Measurements from ENCODE around the gene CATSPER4.

Gene CATSPER4

DNA sequence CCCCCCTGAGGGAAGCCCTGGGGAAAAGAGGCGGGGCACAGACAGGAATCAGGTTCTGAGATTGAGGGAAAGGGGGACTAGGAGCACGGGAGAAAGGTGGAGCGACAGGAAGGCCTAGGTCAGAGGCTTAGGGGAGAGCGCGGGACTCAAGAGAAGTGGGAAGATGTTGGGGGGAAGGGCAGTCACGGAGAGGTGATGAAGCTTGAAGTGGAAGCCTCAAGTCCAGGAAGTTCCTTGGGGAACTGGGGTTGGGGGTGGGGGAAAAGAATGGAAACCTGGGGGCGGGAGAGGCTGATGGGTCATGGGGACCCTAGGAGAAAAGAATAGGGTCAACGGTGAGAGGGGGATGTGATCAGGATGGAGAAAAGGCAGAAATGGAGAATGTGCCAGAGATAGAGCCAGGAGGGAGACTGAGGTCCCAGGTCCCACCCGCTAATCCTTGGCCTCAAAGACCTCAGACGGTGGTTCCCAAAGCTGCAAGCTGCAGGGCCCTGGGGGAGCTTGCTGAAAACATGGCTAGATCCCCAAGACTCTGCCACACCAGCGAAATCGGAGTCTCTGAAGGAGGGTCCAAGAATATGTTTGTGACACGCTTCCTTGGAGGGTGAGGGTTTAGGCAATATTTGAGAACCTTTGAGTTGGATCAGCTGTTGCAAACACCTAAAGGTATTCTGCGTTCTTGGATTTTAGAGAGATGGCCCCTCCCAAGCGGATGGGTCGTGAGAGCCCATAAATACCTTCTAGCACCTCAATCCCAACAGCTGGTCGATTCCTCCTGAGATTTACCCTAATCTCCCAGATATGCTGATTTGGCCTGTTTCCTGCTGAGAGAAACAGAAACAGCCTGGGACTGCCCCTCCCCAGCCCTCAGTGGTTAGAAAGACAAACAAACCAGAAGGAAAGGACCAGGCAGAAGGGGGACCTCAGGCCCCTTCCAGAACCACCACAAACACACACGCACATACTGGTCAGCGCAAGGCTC is 25.2 kb upstream of the CATSPER4 start:
- DNase-seq: no peak

- no peak for DNase-seq
Measured at GRCh38 chr1:26166719-26167281, 23.6 kb upstream of the CATSPER4 start.

GRCh38 chr1:26168410-26169197 is 21.8 kb upstream of the CATSPER4 start, which contains the start of gene C1orf232:
Gene C1orf232, minus strand, starts transcription at chr1:26168963. Its CDS starts 464 bp downstream, at chr1:26168499.
- no peak for DNase-seq

DNA sequence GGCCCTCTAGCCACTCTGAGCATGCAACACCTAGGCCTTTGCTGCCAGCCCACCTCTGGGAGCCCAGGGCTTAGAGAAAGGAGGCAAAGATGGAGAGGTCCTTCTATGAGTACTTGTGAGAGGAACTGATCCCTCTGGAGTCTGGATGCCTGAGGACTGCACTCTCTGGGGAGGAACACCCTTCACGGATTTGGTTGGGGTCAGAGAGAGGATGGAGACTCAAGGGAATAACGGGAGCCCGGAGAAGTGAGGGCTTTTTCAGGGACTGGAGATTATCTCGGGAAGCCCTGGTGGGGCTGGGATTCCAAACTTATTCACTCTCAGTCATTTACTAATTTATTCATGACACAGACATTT is 21.2 kb upstream of the CATSPER4 start:
- no peak for DNase-seq

- DNase-seq: peak; percentile 88
Measured at GRCh38 chr1:26169669-26170471, 20.5 kb upstream of the CATSPER4 start, which contains the start of gene ZNF593. Gene ZNF593, plus strand, starts transcription at chr1:26169908. Its CDS starts 76 bp downstream, at chr1:26169984.

GRCh38 chr1:26170472-26170821 is 20.0 kb upstream of the CATSPER4 start:
- no peak for DNase-seq

DNA sequence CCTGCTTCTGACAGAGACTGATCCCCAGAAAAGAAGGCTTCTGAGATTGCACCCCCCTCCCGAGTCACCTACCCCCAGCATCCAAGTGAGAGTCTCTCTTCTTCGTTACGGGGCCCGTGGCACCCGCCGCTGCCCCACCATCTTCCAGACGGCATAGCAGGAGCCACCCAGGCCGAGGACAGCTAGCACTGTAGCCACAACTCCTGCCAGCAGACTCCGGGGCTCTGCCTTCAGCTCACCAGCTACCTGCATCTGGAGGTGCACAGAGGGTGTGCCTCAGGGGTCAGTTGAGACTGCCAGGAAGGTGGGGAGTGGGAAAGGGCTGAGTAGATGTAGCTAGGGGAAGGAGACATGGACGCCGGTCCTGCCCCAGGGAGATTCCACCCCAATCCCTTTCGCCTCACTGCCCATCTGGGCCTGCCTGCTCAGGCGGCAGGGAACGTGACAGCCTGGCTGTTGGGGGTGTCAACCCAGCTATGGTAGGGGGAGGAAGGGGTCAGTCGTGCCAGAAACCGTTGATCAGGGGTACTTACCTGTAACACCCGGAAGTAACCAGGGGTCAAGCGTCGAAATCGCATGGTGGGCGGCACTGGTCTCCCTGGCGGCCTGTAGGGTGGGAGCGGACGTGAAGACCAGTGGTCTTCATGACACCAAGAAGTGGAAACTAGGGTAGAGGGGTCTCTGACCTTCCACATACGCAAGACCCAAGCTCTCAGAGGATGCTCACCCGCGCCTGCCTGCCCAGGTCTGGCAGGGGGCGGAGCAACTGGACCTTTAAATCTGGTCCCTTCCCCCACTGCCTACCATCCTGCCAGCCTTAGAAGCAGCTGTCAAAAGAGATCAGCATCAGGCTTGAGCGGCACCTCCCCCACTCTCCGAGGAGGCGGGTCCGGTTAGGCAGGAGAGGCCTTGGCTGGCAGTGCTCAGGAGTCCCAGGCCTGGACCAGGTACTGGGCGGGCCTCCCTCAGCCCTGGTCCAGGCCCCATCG is 19.0 kb upstream of the CATSPER4 start, which contains the start of gene ZNF593OS:
ZNF593OS (minus strand) TSS at position 749 of the 989 bp plus-strand sequence; CDS start at position 578, 171 bp downstream.
- no peak for DNase-seq

- no peak for DNase-seq
Measured at GRCh38 chr1:26175346-26175745, 15.1 kb upstream of the CATSPER4 start.

DNA sequence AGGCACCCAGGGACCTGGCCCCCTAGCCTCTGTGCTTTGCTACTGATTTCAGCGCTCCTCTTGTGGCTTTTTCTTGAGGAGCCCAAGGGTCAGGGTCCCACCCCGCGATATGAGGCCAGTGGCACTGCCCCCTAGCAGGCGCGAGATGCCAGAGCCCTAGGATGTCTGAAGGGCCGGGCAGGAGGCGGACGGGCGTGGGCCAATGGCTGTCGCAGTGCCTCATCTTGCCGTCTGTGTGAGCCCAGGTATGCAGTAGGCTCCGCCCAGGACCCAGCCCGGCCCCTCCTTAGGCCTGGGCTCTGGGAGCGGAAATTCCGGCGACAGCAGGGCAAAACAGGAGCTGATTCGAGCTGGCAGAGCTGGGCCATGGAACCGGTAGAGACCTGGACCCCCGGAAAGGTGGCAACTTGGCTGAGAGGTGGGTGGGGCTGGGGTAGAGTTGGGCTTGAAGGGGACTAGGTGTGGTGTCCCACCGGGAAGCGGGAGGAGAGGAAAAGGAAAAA is 13.2 kb upstream of the CATSPER4 start, which contains the start of gene CNKSR1:
CNKSR1 (plus strand) TSS at position 310 of the 503 bp plus-strand sequence; CDS start at position 367, 57 bp downstream.
- no peak for DNase-seq

DNA sequence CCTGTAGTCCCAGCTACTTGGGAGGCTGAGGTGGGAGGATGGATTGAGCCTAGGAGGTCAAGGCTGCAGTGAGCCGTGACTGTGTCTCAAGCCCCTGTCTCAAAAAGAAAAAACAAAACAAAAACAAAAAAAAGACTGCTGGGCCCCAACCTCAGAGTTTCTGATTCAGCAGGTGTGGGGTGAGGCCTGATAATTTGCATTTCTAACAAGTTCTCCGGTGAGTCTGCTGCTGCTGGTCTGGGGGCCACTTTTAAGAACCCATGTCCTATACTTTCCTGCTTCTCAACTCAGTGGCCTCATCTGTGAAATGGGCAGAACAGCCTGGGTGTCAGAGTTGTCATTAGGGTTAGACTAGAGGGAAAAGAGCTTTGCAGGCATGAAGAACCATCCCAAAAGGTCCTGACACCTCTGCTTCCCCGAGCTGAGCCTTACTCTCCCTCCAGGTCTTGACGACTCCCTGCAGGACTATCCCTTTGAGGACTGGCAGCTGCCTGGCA is 10.3 kb upstream of the CATSPER4 start:
- DNase-seq: no peak

DNA sequence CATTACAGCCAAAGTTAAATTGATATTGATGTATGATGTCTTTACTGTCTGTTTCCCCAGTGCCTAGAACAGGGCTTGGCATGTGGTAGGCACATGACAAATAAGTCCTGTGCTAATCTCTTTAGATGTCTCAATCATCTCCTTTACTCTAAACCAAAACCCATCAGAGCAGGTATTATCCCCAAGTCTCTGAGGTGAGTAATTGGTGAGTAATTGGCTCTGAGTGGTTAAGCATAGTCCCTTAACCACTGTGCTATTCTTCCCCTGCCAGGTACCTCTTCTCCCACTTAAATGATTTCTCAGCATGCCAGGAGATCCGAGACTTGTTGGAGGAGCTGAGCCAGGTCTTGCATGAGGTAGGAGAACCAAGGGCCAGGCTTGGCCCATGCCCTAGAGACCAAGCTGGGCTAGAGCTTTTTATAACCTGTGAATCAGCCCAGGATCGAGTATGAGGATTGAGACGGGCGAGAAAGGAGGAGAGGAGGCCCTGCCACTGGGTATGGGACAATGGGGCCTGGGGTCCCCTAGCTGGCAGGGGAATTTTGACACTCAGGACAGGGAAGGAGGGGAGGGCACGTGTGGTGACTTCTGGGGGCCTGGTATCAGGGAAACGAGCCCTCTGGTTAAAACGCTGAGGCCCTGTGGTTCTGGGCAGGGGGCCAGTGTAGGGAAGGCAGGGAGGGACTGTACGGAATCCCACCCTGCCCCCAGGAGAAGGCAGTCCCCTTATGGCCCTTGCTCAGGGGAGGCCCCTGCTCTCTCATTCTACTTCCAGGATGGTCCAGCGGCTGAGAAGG is 8.6 kb upstream of the CATSPER4 start:
- no peak for DNase-seq

- no peak for DNase-seq
Measured at GRCh38 chr1:26182383-26182696, 8.1 kb upstream of the CATSPER4 start.

DNA sequence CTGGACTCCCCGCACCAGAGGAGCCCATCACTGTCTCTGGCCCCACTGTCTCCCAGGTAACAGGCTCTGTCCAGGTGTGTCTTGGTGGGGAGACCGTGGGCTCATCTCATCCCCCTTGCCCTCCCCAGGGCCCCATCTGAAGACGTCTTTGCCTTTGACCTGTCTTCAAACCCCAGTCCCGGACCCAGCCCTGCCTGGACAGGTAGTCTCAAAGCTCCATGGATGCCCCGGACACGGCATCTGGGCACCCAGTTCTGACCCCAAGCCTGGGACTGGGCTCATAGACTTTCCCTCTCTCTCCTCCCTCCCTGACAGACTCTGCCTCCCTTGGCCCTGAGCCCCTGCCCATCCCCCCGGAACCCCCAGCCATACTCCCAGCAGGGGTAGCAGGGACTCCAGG is 6.3 kb upstream of the CATSPER4 start:
- no peak for DNase-seq

DNA sequence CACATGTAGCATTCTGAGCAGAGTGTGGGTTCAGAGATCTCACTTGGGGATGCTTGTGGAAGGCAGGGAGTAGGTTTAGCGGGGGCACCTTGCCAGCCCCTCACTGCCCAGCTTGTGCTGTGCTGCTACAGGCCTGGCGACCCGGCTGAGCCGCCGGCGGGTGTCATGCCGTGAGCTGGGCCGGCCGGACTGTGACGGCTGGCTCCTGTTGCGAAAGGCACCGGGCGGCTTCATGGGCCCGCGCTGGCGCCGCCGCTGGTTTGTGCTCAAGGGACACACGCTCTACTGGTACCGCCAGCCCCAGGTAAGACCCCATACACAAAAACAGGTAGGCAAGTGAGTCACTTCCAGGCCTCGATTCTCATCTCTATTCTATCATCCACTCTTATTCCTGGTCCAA is 5.5 kb upstream of the CATSPER4 start:
- no peak for DNase-seq

- DNase-seq: no peak
Measured at GRCh38 chr1:26187882-26188281, 2.5 kb upstream of the CATSPER4 start.

- no peak for DNase-seq
Measured at GRCh38 chr1:26188477-26188876, 1.9 kb upstream of the CATSPER4 start.

GRCh38 chr1:26189331-26189730 is 1.1 kb upstream of the CATSPER4 start:
- no peak for DNase-seq

DNA sequence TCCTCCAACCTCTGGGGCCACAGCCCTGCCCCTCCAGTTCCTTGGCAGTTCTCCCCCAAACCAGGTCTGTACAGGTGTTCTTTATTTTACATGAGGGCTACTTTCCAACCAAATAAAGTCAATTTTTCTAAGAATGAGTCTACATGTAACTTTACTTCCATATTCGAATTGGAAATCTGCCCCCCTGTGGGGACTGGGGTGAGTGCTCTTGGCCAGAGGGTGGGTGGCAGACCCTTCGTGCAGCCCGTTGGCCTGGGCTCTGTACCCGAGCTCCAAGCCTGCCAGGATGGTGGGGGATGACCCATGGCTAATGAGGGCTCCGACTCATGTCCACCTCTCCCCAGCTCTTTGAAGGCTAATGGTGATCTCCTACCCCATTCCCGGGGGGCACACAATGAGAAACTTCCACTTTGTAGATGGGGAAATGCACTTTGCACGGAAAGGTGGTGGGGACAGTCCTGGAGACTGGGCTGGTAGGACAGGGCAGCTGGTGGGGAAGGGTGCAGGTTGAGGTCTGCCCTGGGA is 589 bp upstream of the CATSPER4 start:
- DNase-seq: no peak

DNA sequence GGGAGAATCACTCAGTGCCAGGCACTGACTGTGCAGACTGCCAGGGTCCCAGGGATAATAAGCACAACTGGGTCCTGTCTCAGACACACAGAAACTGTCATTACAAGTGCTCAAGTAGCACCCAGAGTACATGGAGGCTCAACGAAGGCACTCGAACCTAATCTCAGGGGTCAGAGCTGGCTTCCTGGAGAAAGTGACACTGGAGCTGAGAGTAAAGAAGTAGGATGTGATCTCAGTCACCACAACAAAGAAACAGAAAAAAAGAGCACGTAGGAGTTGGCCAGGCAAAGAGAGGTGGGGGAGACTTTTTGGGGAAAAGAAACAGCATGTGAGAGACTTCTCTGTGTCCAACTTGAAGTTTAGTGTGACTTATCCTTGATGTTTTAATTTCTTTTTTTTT is 1.3 kb downstream of the CATSPER4 start:
- no peak for DNase-seq

DNA sequence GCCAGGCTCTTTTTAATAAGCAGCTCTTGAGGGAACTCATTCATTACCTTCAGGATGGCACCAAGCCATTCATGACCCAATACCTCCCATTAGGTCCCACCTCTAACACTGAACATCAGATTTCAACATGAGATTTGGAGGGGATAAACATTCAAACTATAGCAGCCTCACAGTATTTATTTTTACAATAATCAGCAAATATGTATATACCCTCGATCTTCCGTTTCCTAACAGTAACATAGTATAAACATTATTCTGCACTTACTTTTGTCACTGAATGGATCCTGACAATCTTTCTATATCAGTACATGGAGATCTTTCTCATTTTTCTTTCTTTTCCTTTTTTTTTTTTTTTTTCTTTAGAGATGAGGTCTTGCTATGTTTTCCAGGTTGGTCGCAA is 5.4 kb downstream of the CATSPER4 start:
- no peak for DNase-seq

All from activated T-cell treated with anti-CD3 and anti-CD28 coated beads, Interleukin-2, amount 50 U/mL, for 1 hour (primary cell).